Measurements from ENCODE around the gene GDI1. TPM values are rescaled to one million over a fixed set of nuclear protein-coding genes. Genes with fewer than 3 reads are reported as not detected.
A peak's percentile ranks its signal among the peaks of the same experiment; 100 is the strongest.

Gene GDI1
- total and polyA plus RNA-seq, 2 of the 8 experiments (the other 6 are each of a cell fraction or from before 2014, with no cell fraction given), result 83.1 to 136 TPM

DNA sequence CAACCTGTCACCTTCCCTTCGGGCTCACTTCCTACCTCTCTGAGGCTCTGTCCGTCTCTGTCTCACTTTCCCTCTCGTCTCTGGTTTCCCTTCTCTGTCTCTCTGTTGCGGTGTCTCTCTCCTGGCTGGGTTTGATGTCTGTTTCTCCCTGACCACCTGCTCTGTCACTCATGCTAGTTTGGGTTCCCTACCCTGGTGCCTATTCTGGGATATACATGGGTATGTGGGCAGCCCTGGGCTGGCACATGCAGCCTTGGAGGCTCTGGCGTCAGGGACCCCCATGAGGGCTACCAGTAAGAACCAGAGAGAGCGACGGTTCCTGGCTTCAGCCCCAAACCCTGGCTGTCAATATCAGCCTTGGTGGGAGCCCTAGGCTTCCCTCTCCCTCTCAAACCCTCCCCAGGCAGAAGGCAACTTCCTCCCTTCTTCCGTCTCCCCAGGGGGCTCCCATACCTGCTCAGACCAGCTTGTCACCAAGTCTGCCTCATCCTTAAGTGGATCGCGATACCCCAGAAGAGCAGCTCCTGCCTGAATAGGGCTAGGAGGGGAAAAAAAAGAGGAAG is 28.2 kb upstream of the GDI1 start:
- Histone ChIP-seq H3K27me3 (replicated peaks in 1 of 4; ENCODE audit: control insufficient read depth in 3 of 4, extremely low read depth in 1 of 4, insufficient read depth in 3 of 4, low read length in 3 of 4) (no peaks in the 10 kb centered on the region), H3K4me2 (ENCODE audit: insufficient read depth in 1 of 2, low read depth in 2 of 2, low read length in 2 of 2) (peak overlapping the region; percentile 64 to 66), H3K9ac (replicated peaks in 1 of 4; ENCODE audit: extremely low read depth in 1 of 4, low read depth in 3 of 4, low read length in 3 of 4) (no peak overlapping the region; a peak in 2 of 7 replicates), H3K56ac (replicated peaks; ENCODE audit: insufficient read length, low read depth, low read length) (no peak overlapping the region), H3K79me1 (ENCODE audit: low read depth, low read length) (no peaks in the 10 kb centered on the region), H2AK5ac (ENCODE audit: low read depth, low read length) (no peak overlapping the region), H4K91ac (replicated peaks; ENCODE audit: insufficient read length, low read length) (no peak overlapping the region), H2BK12ac (ENCODE audit: low read depth, low read length) (no peak overlapping the region), H3K23ac (ENCODE audit: insufficient read length) (no peak overlapping the region), H3K4ac (replicated peaks; ENCODE audit: insufficient read length, low read depth, low read length) (no peak overlapping the region), H3K79me2 (ENCODE audit: control insufficient read depth in 1 of 2, insufficient read depth in 2 of 2, low read length in 2 of 2) (no peaks in the 10 kb centered on the region), H3K14ac (ENCODE audit: insufficient read length) (no peak overlapping the region), H3K23me2 (ENCODE audit: low read depth, low read length) (no peaks in the 10 kb centered on the region), H3K9me3 (ENCODE audit: insufficient read depth in 2 of 2, low read depth in 1 of 2, low read length in 1 of 2) (no peaks in the 10 kb centered on the region), H3K4me3 (ENCODE audit: extremely low read depth in 1 of 4, insufficient read depth in 2 of 4, low read depth in 3 of 4, low read length in 4 of 4) (peak overlapping the region in 3 of 4 experiments; percentile 21 to 52 (median 23); a peak in 4 of 8 replicates), H4K8ac (ENCODE audit: extremely low read depth, insufficient read depth, low read length) (no peak overlapping the region), H2BK20ac (ENCODE audit: low read length) (no peak overlapping the region), H2BK5ac (ENCODE audit: low read depth, low read length) (no peak overlapping the region), H2BK15ac (ENCODE audit: low read length) (no peak overlapping the region), H2BK120ac (replicated peaks; ENCODE audit: low read depth, low read length) (no peak overlapping the region), H3K4me1 (replicated peaks in 1 of 4; ENCODE audit: control insufficient read depth in 3 of 4, insufficient read depth in 4 of 4, low read length in 3 of 4) (peaks cover 2 to 11% (median 3%) of the 10 kb centered on the region in 4 experiments; a peak in 4 of 7 replicates), H2AFZ (ENCODE audit: low read length) (no peak overlapping the region), H3K27ac (ENCODE audit: low read depth, low read length) (no peak overlapping the region), H4K5ac (ENCODE audit: insufficient read length, low read depth, low read length) (no peak overlapping the region), H3K18ac (ENCODE audit: extremely low read depth, low read length) (no peak overlapping the region), H3K36me3 (ENCODE audit: control insufficient read depth in 2 of 4, insufficient read depth in 4 of 4, low read length in 3 of 4) (peaks cover 0 to 2% (median 0%) of the 10 kb centered on the region in 4 experiments; a peak in 1 of 8 replicates), H4K20me1 (replicated peaks in 1 of 2; ENCODE audit: control insufficient read depth in 1 of 2, insufficient read depth in 2 of 2, low read length in 2 of 2) (no peaks in the 10 kb centered on the region)
- DNase-seq (ENCODE audit: low read depth in 1 of 2, low spot score in 2 of 2) (no peak), FAIRE-seq (no peak)
- CTCF ChIA-PET (ENCODE audit: partially characterized antibody), result interaction anchor here (1.4 to 2.3 kb wide), 3 partner anchors 10 to 486 kb away, joined by 3 to 10 read pairs (median 10); partner anchors contain the start of genes FLNA and RPL10
- TF ChIP-seq, protein P1, sequence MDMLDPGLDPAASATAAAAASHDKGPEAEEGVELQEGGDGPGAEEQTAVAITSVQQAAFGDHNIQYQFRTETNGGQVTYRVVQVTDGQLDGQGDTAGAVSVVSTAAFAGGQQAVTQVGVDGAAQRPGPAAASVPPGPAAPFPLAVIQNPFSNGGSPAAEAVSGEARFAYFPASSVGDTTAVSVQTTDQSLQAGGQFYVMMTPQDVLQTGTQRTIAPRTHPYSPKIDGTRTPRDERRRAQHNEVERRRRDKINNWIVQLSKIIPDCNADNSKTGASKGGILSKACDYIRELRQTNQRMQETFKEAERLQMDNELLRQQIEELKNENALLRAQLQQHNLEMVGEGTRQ (IDR thresholded peaks at IDR 0.05; ENCODE audit: low read length), result no peak
- TF ChIP-seq, protein P2, sequence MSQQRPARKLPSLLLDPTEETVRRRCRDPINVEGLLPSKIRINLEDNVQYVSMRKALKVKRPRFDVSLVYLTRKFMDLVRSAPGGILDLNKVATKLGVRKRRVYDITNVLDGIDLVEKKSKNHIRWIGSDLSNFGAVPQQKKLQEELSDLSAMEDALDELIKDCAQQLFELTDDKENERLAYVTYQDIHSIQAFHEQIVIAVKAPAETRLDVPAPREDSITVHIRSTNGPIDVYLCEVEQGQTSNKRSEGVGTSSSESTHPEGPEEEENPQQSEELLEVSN (IDR thresholded peaks at IDR 0.05), result no peak
- TF ChIP-seq RFX5 (IDR thresholded peaks at IDR 0.05; ENCODE audit: borderline replicate concordance, low read depth, low read length), result no peak
- TF ChIP-seq HDAC6 (IDR thresholded peaks at IDR 0.05; ENCODE audit: low read depth, low read length), result no peak
- TF ChIP-seq, protein P3, sequence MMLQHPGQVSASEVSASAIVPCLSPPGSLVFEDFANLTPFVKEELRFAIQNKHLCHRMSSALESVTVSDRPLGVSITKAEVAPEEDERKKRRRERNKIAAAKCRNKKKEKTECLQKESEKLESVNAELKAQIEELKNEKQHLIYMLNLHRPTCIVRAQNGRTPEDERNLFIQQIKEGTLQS (IDR thresholded peaks at IDR 0.05; ENCODE audit: insufficient read depth, low read depth, low read length), result no peak
- no peak for TF ChIP-seq ASH2L (IDR thresholded peaks at IDR 0.05; ENCODE audit: low read length)
- POLR2A ChIA-PET (ENCODE audit: partially characterized antibody), result interaction anchor here (0.8 to 6.4 kb wide), 6 partner anchors 10 to 81 kb away, joined by 3 to 124 read pairs (median 8); partner anchors contain the start of genes ATP6AP1, EMD, RPL10 and SLC10A3
- WGBS, 2 experiments (ENCODE audit: extremely low coverage in 1 of 2, insufficient coverage in 1 of 2, insufficient read length in 1 of 2, insufficient replicate concordance in 2 of 2, low coverage in 1 of 2, low lambda C conversion rate in 2 of 2, missing lambda C conversion rate in 1 of 2), result 66% methylated on average over 7 of the region's 10 CpGs; no CpG with 5 or more reads in 1 of the 2 experiments

All from H1 (cell line).